GM23338 (cell line): ENCODE results near the gene ADAMTS8. TPM values are rescaled to one million over a fixed set of nuclear protein-coding genes. Genes with fewer than 3 reads are reported as not detected.

ENCODE experiments used
- ATAC-seq: fragments of 200-7000 bp; cut with Tn5 transposase; 3 replicates; pipeline ENCODE4 v1.9.1; 2020
- DNase-seq: peaks from one replicate; pipeline ENCODE4 v3.0.0-alpha.2; 2015; ENCODE audit warnings: low spot score
- H2AFZ ChIP-seq: fragments of 200-600 bp; sonication (generic); 2 replicates; pipeline ENCODE4 v1.8.0; 2016; ENCODE audit warnings: antibody characterized with exemption, mild to moderate bottlenecking, moderate library complexity
- H3F3A ChIP-seq: fragments of 200-600 bp; sonication (generic); replicated peaks from 2 replicates; pipeline ENCODE4 v1.8.0; 2017; ENCODE audit warnings: antibody characterized with exemption, mixed run types, low read depth
- H3K27ac ChIP-seq: fragments of 200-600 bp; sonication (generic); 2 replicates; pipeline ENCODE4 v1.6.1; 2016; ENCODE audit warnings: low read depth
- H3K27me3 ChIP-seq: fragments of 200-600 bp; sonication (generic); 2 replicates; pipeline ENCODE4 v1.8.0; 2016; ENCODE audit warnings: mild to moderate bottlenecking, mixed run types, moderate library complexity; ENCODE audit not compliant: insufficient read depth
- H3K36me3 ChIP-seq: fragments of 200-600 bp; sonication (generic); 2 replicates; pipeline ENCODE4 v1.8.0; 2016; ENCODE audit warnings: mild to moderate bottlenecking; ENCODE audit not compliant: insufficient read depth
- H3K4me1 ChIP-seq: fragments of 200-600 bp; sonication (generic); 2 replicates; pipeline ENCODE4 v1.8.0; 2016; ENCODE audit warnings: mild to moderate bottlenecking, moderate library complexity; ENCODE audit not compliant: insufficient read depth
- H3K4me2 ChIP-seq: fragments of 200-600 bp; sonication (generic); 2 replicates; pipeline ENCODE4 v1.7.1; 2017; ENCODE audit warnings: mixed run types
- H3K4me3 ChIP-seq: fragments of 200-600 bp; sonication (generic); 2 replicates; pipeline ENCODE4 v1.6.1; 2016; ENCODE audit warnings: mixed run types
- H3K79me2 ChIP-seq: fragments of 200-600 bp; sonication (generic); replicated peaks from 2 replicates; pipeline ENCODE4 v1.8.0; 2017; ENCODE audit warnings: mild to moderate bottlenecking; ENCODE audit not compliant: insufficient read depth
- H3K9me2 ChIP-seq: fragments of 200-600 bp; sonication (generic); 2 replicates; pipeline ENCODE4 v1.8.0; 2017; ENCODE audit not compliant: insufficient read depth
- H4K20me1 ChIP-seq: fragments of 200-600 bp; sonication (generic); replicated peaks from 2 replicates; pipeline ENCODE4 v1.8.0; 2017; ENCODE audit warnings: mild to moderate bottlenecking; ENCODE audit not compliant: insufficient read depth
- H3K27ac Mint-ChIP-seq: 2 replicates; pipeline ENCODE4 v1.8.0; 2020; ENCODE audit warnings: inconsistent platforms, mild to moderate bottlenecking, moderate library complexity, mixed read lengths
- H3K27me3 Mint-ChIP-seq: 3 replicates; pipeline ENCODE4 v1.8.0; 2022; ENCODE audit warnings: low read depth, mild to moderate bottlenecking, moderate library complexity, mixed read lengths, inconsistent platforms; ENCODE audit not compliant: insufficient read depth, poor library complexity
- H3K36me3 Mint-ChIP-seq: 3 replicates; pipeline ENCODE4 v1.8.0; 2021; ENCODE audit warnings: low read depth, mild to moderate bottlenecking, inconsistent platforms, moderate library complexity, mixed read lengths
- H3K4me1 Mint-ChIP-seq: 3 replicates; pipeline ENCODE4 v1.8.0; 2020; ENCODE audit warnings: mild to moderate bottlenecking, inconsistent platforms, mixed read lengths
- H3K4me3 Mint-ChIP-seq: 3 replicates; pipeline ENCODE4 v1.8.0; 2021; ENCODE audit warnings: moderate library complexity, mild to moderate bottlenecking, inconsistent platforms, mixed read lengths
- H3K9me3 Mint-ChIP-seq: 3 replicates; pipeline ENCODE4 v1.8.0; 2020; ENCODE audit warnings: moderate library complexity, mild to moderate bottlenecking, inconsistent platforms, mixed read lengths
- CREB1 ChIP-seq: fragments of 250-450 bp; sonication (Bioruptor Pico); IDR thresholded peaks from 2 replicates; pipeline ENCODE4 v1.5.0; 2020; ENCODE audit warnings: low read depth, mild to moderate bottlenecking, moderate library complexity
- CTCF ChIP-seq, 2 experiments: fragments of 200-600 bp in 1 of 2; sonication (generic) in 1 of 2; conservative IDR thresholded peaks; 2 replicates each; pipeline versions ENCODE4 v1.5.1 to v1.6.1; 2016 to 2017; ENCODE audit warnings: antibody characterized with exemption in 2 of 2, low read depth in 2 of 2, mild to moderate bottlenecking in 2 of 2, moderate library complexity in 1 of 2
- ETS1 ChIP-seq: IDR thresholded peaks from 2 replicates; pipeline ENCODE4 v1.6.1; 2016; ENCODE audit warnings: antibody characterized with exemption
- EZH2 ChIP-seq: fragments of 200-600 bp; sonication (generic); IDR thresholded peaks from one replicate; pipeline ENCODE4 v1.8.0; 2017; ENCODE audit warnings: antibody characterized with exemption, mild to moderate bottlenecking, low read depth; ENCODE audit not compliant: unreplicated experiment
- EZH2phosphoT487 ChIP-seq: fragments of 200-600 bp; sonication (generic); IDR thresholded peaks from one replicate; pipeline ENCODE4 v1.8.1; 2018; ENCODE audit warnings: antibody characterized with exemption; ENCODE audit not compliant: unreplicated experiment
- JUNB ChIP-seq: IDR thresholded peaks from one replicate; pipeline ENCODE4 v1.6.1; 2016; ENCODE audit warnings: antibody characterized with exemption; ENCODE audit not compliant: unreplicated experiment
- NANOG ChIP-seq: IDR thresholded peaks from 2 replicates; pipeline ENCODE4 v1.6.1; 2016; ENCODE audit warnings: antibody characterized with exemption, borderline replicate concordance
- POLR2AphosphoS5 ChIP-seq: IDR thresholded peaks from 2 replicates; pipeline ENCODE4 v1.6.1; 2016; ENCODE audit warnings: antibody characterized with exemption, low read depth
- REST ChIP-seq: IDR thresholded peaks from one replicate; pipeline ENCODE4 v1.6.1; 2018; ENCODE audit warnings: antibody characterized with exemption; ENCODE audit not compliant: unreplicated experiment
- STAT1 ChIP-seq: IDR thresholded peaks from one replicate; pipeline ENCODE4 v1.6.1; 2016; ENCODE audit warnings: antibody characterized with exemption; ENCODE audit not compliant: unreplicated experiment
- ZNF114 ChIP-seq: fragments of 250-450 bp; sonication (Bioruptor Pico); IDR thresholded peaks from 2 replicates; pipeline ENCODE4 v1.5.0; 2020; ENCODE audit warnings: mild to moderate bottlenecking, moderate library complexity
- ZNF331 ChIP-seq: fragments of 250-450 bp; sonication (Bioruptor Pico); IDR thresholded peaks from 2 replicates; pipeline ENCODE4 v1.5.0; 2020; ENCODE audit warnings: low read depth, mild to moderate bottlenecking, moderate library complexity
- ZNF462 ChIP-seq: fragments of 250-450 bp; sonication (Bioruptor Pico); IDR thresholded peaks from 2 replicates; pipeline ENCODE4 v1.5.0; 2020; ENCODE audit warnings: mild to moderate bottlenecking, moderate library complexity
- polyA plus RNA-seq: library from polyadenylated mRNA; unstranded; fragments of >200 nt; fragmentation: Nextera tagmentation; extraction: Ambion mirVana; gene quantifications from 2 replicates; pipeline ENCODE4 v1.2.1, GENCODE V29; 2016
- total RNA-seq: library from RNA; depleted of rRNA; stranded (reverse); fragments of >200 nt; shearing (Covaris generic); gene quantifications from 2 replicates; pipeline ENCODE4 v1.2.3, GENCODE V29; 2014

ADAMTS8 gene
- total and polyA plus RNA-seq, 2 experiments from 2014 or later = 7.5 to 16.2 TPM

GRCh38 chr11:130381317-130381716, 47.1 kb downstream of the ADAMTS8 start:
- TF ChIP-seq ETS1 (no peak), CREB1 (CRISPR knock-in tag) (no peak), CTCF (conservative IDR thresholded peaks at IDR 0.05; ENCODE audit: low read depth in 2 of 2) (no peak), ZNF462 (CRISPR knock-in tag) (no peak), EZH2 (no peak), STAT1 (no peak), REST (no peak), ZNF114 (no peak), EZH2phosphoT487 (no peak), POLR2AphosphoS5 (no peak), JUNB (no peak), ZNF331 (CRISPR knock-in tag) (no peak), NANOG (no peak)
- no peak for ATAC-seq

More at GRCh38 chr11:130381317-130381716, 47.1 kb downstream of the ADAMTS8 start:
- H3K27ac Mint-ChIP-seq = no peak overlapping the region
- Histone ChIP-seq H3F3A (peaks cover 22% of the 10 kb centered on the region), H3K36me3 (no peaks in the 10 kb centered on the region), H3K4me1 (peaks cover 33% of the 10 kb centered on the region), H3K4me3 (no peak overlapping the region), H3K4me2 (no peak overlapping the region), H3K79me2 (no peaks in the 10 kb centered on the region), H3K9me2 (peaks cover 25% of the 10 kb centered on the region), H3K27ac (no peak overlapping the region), H3K27me3 (no peaks in the 10 kb centered on the region), H2AFZ (no peak overlapping the region), H4K20me1 (no peaks in the 10 kb centered on the region)
- H3K36me3 Mint-ChIP-seq = peaks cover 13% of the 10 kb centered on the region
- no peak overlapping the region for H3K4me3 Mint-ChIP-seq
- peaks cover 13% of the 10 kb centered on the region for H3K9me3 Mint-ChIP-seq
- H3K4me1 Mint-ChIP-seq = peaks cover 46% of the 10 kb centered on the region
- H3K27me3 Mint-ChIP-seq = peaks cover 7% of the 10 kb centered on the region
- no peak for DNase-seq
